ENCODE data around the gene STOML2. TPM values are rescaled to one million over a fixed set of nuclear protein-coding genes. Genes with fewer than 3 reads are reported as not detected.

Gene STOML2
- total RNA-seq, 1 donor from 2014 or later: 93.4 TPM

- H3K36me3 Mint-ChIP-seq: peaks cover 21% of the 10 kb centered on the region
- H3K27me3 Mint-ChIP-seq (ENCODE audit: low read depth): no peaks in the 10 kb centered on the region
- TF ChIP-seq CTCF (IDR thresholded peaks at IDR 0.05; ENCODE audit: unreplicated experiment): no peak
- H3K4me1 Mint-ChIP-seq: peaks cover 38% of the 10 kb centered on the region
- no peak for DNase-seq (ENCODE audit: low spot score in 2 of 2, unreplicated experiment in 2 of 2)
- peak overlapping the region; percentile 92 for H3K4me3 Mint-ChIP-seq
- H3K9me3 Mint-ChIP-seq: no peaks in the 10 kb centered on the region
- peak overlapping the region; percentile 98 for H3K27ac Mint-ChIP-seq
Observed at GRCh38 chr9:35070823-35071813, 31.8 kb downstream of the STOML2 start.

GRCh38 chr9:35069020-35069419 lies 33.9 kb downstream of the STOML2 start:
- Mint-ChIP-seq H3K36me3 (peaks cover 31% of the 10 kb centered on the region), H3K27me3 (ENCODE audit: low read depth) (no peaks in the 10 kb centered on the region), H3K4me3 (peak overlapping the region; percentile 16), H3K4me1 (peaks cover 38% of the 10 kb centered on the region), H3K27ac (no peak overlapping the region), H3K9me3 (no peaks in the 10 kb centered on the region)
- no peak for TF ChIP-seq CTCF (IDR thresholded peaks at IDR 0.05; ENCODE audit: unreplicated experiment)
- no peak for DNase-seq (ENCODE audit: low spot score in 2 of 2, unreplicated experiment in 2 of 2)

- no peaks in the 10 kb centered on the region for H3K27me3 Mint-ChIP-seq (ENCODE audit: low read depth)
- no peaks in the 10 kb centered on the region for H3K9me3 Mint-ChIP-seq
- TF ChIP-seq CTCF (IDR thresholded peaks at IDR 0.05; ENCODE audit: unreplicated experiment): no peak
- no peak for DNase-seq (ENCODE audit: low spot score in 2 of 2, unreplicated experiment in 2 of 2)
- no peak overlapping the region for H3K4me3 Mint-ChIP-seq
- H3K36me3 Mint-ChIP-seq: peaks cover 36% of the 10 kb centered on the region
- H3K27ac Mint-ChIP-seq: no peak overlapping the region
- peaks cover 33% of the 10 kb centered on the region for H3K4me1 Mint-ChIP-seq
Observed at GRCh38 chr9:35067056-35067455, 35.9 kb downstream of the STOML2 start.

GRCh38 chr9:35060548-35061207 lies 42.3 kb downstream of the STOML2 start:
- no peak for TF ChIP-seq CTCF (IDR thresholded peaks at IDR 0.05; ENCODE audit: unreplicated experiment)
- no peaks in the 10 kb centered on the region for H3K4me1 Mint-ChIP-seq
- DNase-seq (ENCODE audit: low spot score in 2 of 2, unreplicated experiment in 2 of 2): no peak
- no peaks in the 10 kb centered on the region for H3K27me3 Mint-ChIP-seq (ENCODE audit: low read depth)
- H3K36me3 Mint-ChIP-seq: peaks cover 72% of the 10 kb centered on the region
- no peaks in the 10 kb centered on the region for H3K9me3 Mint-ChIP-seq
- H3K27ac Mint-ChIP-seq: no peak overlapping the region
- H3K4me3 Mint-ChIP-seq: no peak overlapping the region

GRCh38 chr9:35059438-35059837 lies 43.5 kb downstream of the STOML2 start:
- TF ChIP-seq CTCF (IDR thresholded peaks at IDR 0.05; ENCODE audit: unreplicated experiment): no peak
- H3K36me3 Mint-ChIP-seq: peaks cover 76% of the 10 kb centered on the region
- H3K4me3 Mint-ChIP-seq: no peak overlapping the region
- H3K9me3 Mint-ChIP-seq: peaks cover 3% of the 10 kb centered on the region
- H3K4me1 Mint-ChIP-seq: no peaks in the 10 kb centered on the region
- no peaks in the 10 kb centered on the region for H3K27me3 Mint-ChIP-seq (ENCODE audit: low read depth)
- DNase-seq (ENCODE audit: low spot score in 2 of 2, unreplicated experiment in 2 of 2): no peak
- H3K27ac Mint-ChIP-seq: no peak overlapping the region

All from mesothelial cell of epicardium (in vitro differentiated cells).